Brain pericyte (primary cell): Measurements from ENCODE around the gene UBE2D2.

Experiments used
- DNase-seq: peaks from one replicate; pipeline ENCODE4 v3.0.0-alpha.2; 2012; ENCODE audit warnings: low read depth, low spot score

The UBE2D2 gene

GRCh38 chr5:139647506-139648204 lies 86.5 kb downstream of the UBE2D2 start:
- no peak for DNase-seq

- no peak for DNase-seq
Measured at GRCh38 chr5:139648205-139649081, 87.3 kb downstream of the UBE2D2 start, which contains the start of gene CXXC5. TSS of gene CXXC5 (plus strand) at chr5:139648349. CDS start at chr5:139680524, 32,175 bp downstream.

- DNase-seq, result no peak
Measured at GRCh38 chr5:139649082-139649991, 88.2 kb downstream of the UBE2D2 start.

- no peak for DNase-seq
Measured at GRCh38 chr5:139650031-139650688, 89.0 kb downstream of the UBE2D2 start.

GRCh38 chr5:139650689-139651042 lies 89.5 kb downstream of the UBE2D2 start:
- no peak for DNase-seq

GRCh38 chr5:139651043-139651834 lies 90.1 kb downstream of the UBE2D2 start:
- DNase-seq, result no peak

GRCh38 chr5:139651853-139652787 lies 91.0 kb downstream of the UBE2D2 start:
- no peak for DNase-seq

- no peak for DNase-seq
Measured at GRCh38 chr5:139652788-139653241, 91.7 kb downstream of the UBE2D2 start.

- no peak for DNase-seq
Measured at GRCh38 chr5:139653616-139654015, 92.5 kb downstream of the UBE2D2 start.

- DNase-seq, result no peak
Measured at GRCh38 chr5:139654464-139654863, 93.3 kb downstream of the UBE2D2 start.

- no peak for DNase-seq
Measured at GRCh38 chr5:139654871-139655491, 93.8 kb downstream of the UBE2D2 start.

GRCh38 chr5:139655727-139656271 lies 94.7 kb downstream of the UBE2D2 start:
- no peak for DNase-seq

GRCh38 chr5:139657363-139658321 lies 96.5 kb downstream of the UBE2D2 start:
- DNase-seq, result no peak

GRCh38 chr5:139658501-139658927 lies 97.4 kb downstream of the UBE2D2 start:
- DNase-seq, result no peak

GRCh38 chr5:139658928-139659667 lies 98.0 kb downstream of the UBE2D2 start:
- DNase-seq, result no peak

GRCh38 chr5:139659695-139660101 lies 98.6 kb downstream of the UBE2D2 start:
- DNase-seq, result no peak
